ENCODE results near the gene CNTN6. TPM values are rescaled to one million over a fixed set of nuclear protein-coding genes. Genes with fewer than 3 reads are reported as not detected.

The CNTN6 gene
- total and polyA plus RNA-seq, 2 of the 4 experiments (the other 2 are of a cell fraction): not detected

GRCh38 chr3:1228289-1228688 is 135.5 kb downstream of the CNTN6 start:
- WGBS, 2 experiments (ENCODE audit: extremely low coverage in 2 of 2, insufficient read length in 1 of 2): no CpG with 5 or more reads among the region's 4 CpGs
- H4K91ac ChIP-seq (ENCODE audit: insufficient read depth, low read depth, low read length): no peak overlapping the region
- H3K79me1 ChIP-seq (ENCODE audit: low read depth in 1 of 2, low read length in 2 of 2): no peaks in the 10 kb centered on the region
- H3K23ac ChIP-seq (ENCODE audit: low read depth, low read length): no peak overlapping the region
- H2AK5ac ChIP-seq (ENCODE audit: low read depth, low read length): no peak overlapping the region
- ChIA-PET POLR2A (ENCODE audit: unreplicated experiment) (no interaction called here), CTCF (no interaction called here)
- H3K4ac ChIP-seq (ENCODE audit: low read depth, low read length): no peak overlapping the region
- H2BK20ac ChIP-seq (ENCODE audit: low read depth, low read length): no peak overlapping the region
- no peak overlapping the region for H2BK5ac ChIP-seq (ENCODE audit: low read depth, low read length, poor library complexity, severe bottlenecking)
- H4K20me1 ChIP-seq (ENCODE audit: insufficient read depth, low read length): no peaks in the 10 kb centered on the region
- no TSS peak for BruUV-seq (replicated peaks)
- peaks cover 2% of the 10 kb centered on the region; the same call in 1 of the 2 replicates for H3K9me3 ChIP-seq (ENCODE audit: control insufficient read depth, insufficient read depth, low read length)
- in situ Hi-C loops (cut with MboI; ENCODE audit: low sequenced_read_pairs) (no loop called here), intact Hi-C loops (cut with micrococcal nuclease) (no loop called here), dilution Hi-C loops (cut with HindIII; ENCODE audit: low sequenced_read_pairs, unreplicated experiment) (no loop called here)
- no peak overlapping the region for H3K14ac ChIP-seq (replicated peaks; ENCODE audit: low read depth, low read length)
- no peak overlapping the region for H2AFZ ChIP-seq (replicated peaks; ENCODE audit: low read length, poor library complexity)
- H3K9me1 ChIP-seq (ENCODE audit: insufficient read depth, low read length): no peaks in the 10 kb centered on the region
- H4K5ac ChIP-seq (ENCODE audit: low read depth, low read length): no peak overlapping the region
- H3K27ac ChIP-seq (ENCODE audit: insufficient read depth, low read length): no peak overlapping the region
- no peak for DNase-seq
- H3K9ac ChIP-seq (ENCODE audit: low read depth, low read length): no peak overlapping the region
- no peak overlapping the region for H3K4me3 ChIP-seq (ENCODE audit: insufficient read depth, low read depth, low read length)
- H3K27me3 ChIP-seq (ENCODE audit: control insufficient read depth, insufficient read depth, low read length): no peaks in the 10 kb centered on the region
- H3K4me2 ChIP-seq (ENCODE audit: low read depth, low read length): no peak overlapping the region
- no peak overlapping the region for H2BK15ac ChIP-seq (ENCODE audit: low read depth, low read length)
- H4K8ac ChIP-seq (ENCODE audit: low read depth in 2 of 2, low read length in 2 of 2): no peak overlapping the region
- H3K36me3 ChIP-seq (ENCODE audit: control insufficient read depth, insufficient read depth, low read length): no peaks in the 10 kb centered on the region
- H2BK120ac ChIP-seq (ENCODE audit: low read depth, low read length): no peak overlapping the region
- H2AK9ac ChIP-seq (replicated peaks; ENCODE audit: low read depth, low read length, poor library complexity): no peak overlapping the region
- no peak overlapping the region for H3K18ac ChIP-seq (ENCODE audit: low read depth, low read length)
- no peak overlapping the region for H3K56ac ChIP-seq (ENCODE audit: extremely low read depth, insufficient read depth, low read length)
- ATAC-seq (ENCODE audit: low read depth): no peak
- no peaks in the 10 kb centered on the region for H3K4me1 ChIP-seq (ENCODE audit: control insufficient read depth, insufficient read depth, low read length)
- TF ChIP-seq POLR2A (IDR thresholded peaks at IDR 0.05; ENCODE audit: low read depth, low read length) (no peak), MXI1 (IDR thresholded peaks at IDR 0.05; ENCODE audit: borderline replicate concordance, low read depth, low read length) (no peak), CTCF (conservative IDR thresholded peaks at IDR 0.05; ENCODE audit: low read depth, low read length) (no peak), MAFK (IDR thresholded peaks at IDR 0.05; ENCODE audit: low read depth, low read length) (no peak), RCOR1 (IDR thresholded peaks at IDR 0.05; ENCODE audit: insufficient replicate concordance, low read length) (no peak), CHD1 (IDR thresholded peaks at IDR 0.05; ENCODE audit: low read depth, low read length) (no peak), RAD21 (IDR thresholded peaks at IDR 0.05; ENCODE audit: low read length) (no peak), SMC3 (IDR thresholded peaks at IDR 0.05; ENCODE audit: low read depth, low read length) (no peak), NFE2L2 (IDR thresholded peaks at IDR 0.05; ENCODE audit: low read depth, low read length) (no peak), RFX5 (IDR thresholded peaks at IDR 0.05; ENCODE audit: low read depth, low read length) (no peak), FOS (IDR thresholded peaks at IDR 0.05; ENCODE audit: low read depth, low read length) (no peak), CEBPB (IDR thresholded peaks at IDR 0.05; ENCODE audit: low read depth, low read length) (no peak)
- TF ChIP-seq, protein P1, sequence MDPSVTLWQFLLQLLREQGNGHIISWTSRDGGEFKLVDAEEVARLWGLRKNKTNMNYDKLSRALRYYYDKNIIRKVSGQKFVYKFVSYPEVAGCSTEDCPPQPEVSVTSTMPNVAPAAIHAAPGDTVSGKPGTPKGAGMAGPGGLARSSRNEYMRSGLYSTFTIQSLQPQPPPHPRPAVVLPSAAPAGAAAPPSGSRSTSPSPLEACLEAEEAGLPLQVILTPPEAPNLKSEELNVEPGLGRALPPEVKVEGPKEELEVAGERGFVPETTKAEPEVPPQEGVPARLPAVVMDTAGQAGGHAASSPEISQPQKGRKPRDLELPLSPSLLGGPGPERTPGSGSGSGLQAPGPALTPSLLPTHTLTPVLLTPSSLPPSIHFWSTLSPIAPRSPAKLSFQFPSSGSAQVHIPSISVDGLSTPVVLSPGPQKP (IDR thresholded peaks at IDR 0.05; ENCODE audit: borderline replicate concordance, low read depth, low read length): no peak
